PC-3 (cell line): Measurements from ENCODE around the gene ATF7IP. TPM values are rescaled to one million over a fixed set of nuclear protein-coding genes. Genes with fewer than 3 reads are reported as not detected.

Source experiments
- ATAC-seq: fragments of 200-7000 bp; cut with Tn5 transposase; 2 replicates; pipeline ENCODE4 v1.9.1; 2020; ENCODE audit warnings: mild to moderate bottlenecking, moderate library complexity
- BruUV-seq: library from RNA; stranded (reverse); fragments of 400-500 nt; replicated peaks from 2 replicates; lab custom pipeline; 2021; lab: Mats Ljungman, UMichigan
- CTCF ChIA-PET: fragments of 300-600 bp; sonication (Branson Sonifier 250); formaldehyde crosslinking; loops from one replicate; lab custom pipeline; 2022; ENCODE audit warnings: antibody characterized with exemption; lab: Charles Lee
- POLR2A ChIA-PET: fragments of 300-600 bp; sonication (Branson Sonifier 250); formaldehyde crosslinking; loops from one replicate; lab custom pipeline; 2022; ENCODE audit warnings: antibody characterized with exemption; ENCODE audit not compliant: unreplicated experiment; lab: Charles Lee
- DNase-seq: peaks from one replicate; pipeline ENCODE4 v3.0.0-alpha.2; 2015
- H2AFZ ChIP-seq: fragments of 300-600 bp; sonication (generic); 2 replicates; pipeline ENCODE4 v1.6.0; 2016; ENCODE audit warnings: antibody characterized with exemption, low read length
- H3F3A ChIP-seq: fragments of 300-600 bp; sonication (generic); one replicate; pipeline ENCODE4 v1.6.0; 2017; ENCODE audit warnings: antibody characterized with exemption, low read length, control low read depth, mild to moderate bottlenecking; ENCODE audit not compliant: unreplicated experiment
- H3K27ac ChIP-seq: fragments of 300-600 bp; sonication (generic); 2 replicates; pipeline ENCODE4 v1.5.1; 2016; ENCODE audit warnings: mild to moderate bottlenecking, low read length
- H3K27me3 ChIP-seq: fragments of 300-600 bp; sonication (generic); 2 replicates; pipeline ENCODE4 v1.6.1; 2016; ENCODE audit warnings: low read length, mixed read lengths
- H3K36me3 ChIP-seq: fragments of 300-600 bp; sonication (generic); 2 replicates; pipeline ENCODE4 v1.6.1; 2016; ENCODE audit warnings: low read depth, mixed run types, low read length, mixed read lengths
- H3K4me1 ChIP-seq: fragments of 300-600 bp; sonication (generic); 2 replicates; pipeline ENCODE4 v1.5.1; 2016; ENCODE audit warnings: low read length; ENCODE audit not compliant: insufficient read depth
- H3K4me2 ChIP-seq: fragments of 300-600 bp; sonication (generic); 2 replicates; pipeline ENCODE4 v1.6.0; 2016; ENCODE audit warnings: low read length
- H3K4me3 ChIP-seq: fragments of 300-600 bp; sonication (generic); 2 replicates; pipeline ENCODE4 v1.5.1; 2016; ENCODE audit warnings: mild to moderate bottlenecking, low read length, mixed read lengths
- H3K79me2 ChIP-seq: fragments of 300-600 bp; sonication (generic); 2 replicates; pipeline ENCODE4 v1.6.1; 2017; ENCODE audit warnings: low read length, mixed read lengths
- H3K9ac ChIP-seq: fragments of 300-600 bp; sonication (generic); 2 replicates; pipeline ENCODE4 v1.6.0; 2016; ENCODE audit warnings: mild to moderate bottlenecking, low read length
- H3K9me2 ChIP-seq: fragments of 300-600 bp; sonication (generic); replicated peaks from 2 replicates; pipeline ENCODE4 v1.6.1; 2016; ENCODE audit warnings: mixed run types, low read length, mixed read lengths
- H3K9me3 ChIP-seq: fragments of 300-600 bp; sonication (generic); 2 replicates; pipeline ENCODE4 v1.6.1; 2016; ENCODE audit warnings: low read length, mixed read lengths
- H4K20me1 ChIP-seq: fragments of 300-600 bp; sonication (generic); 2 replicates; pipeline ENCODE4 v1.6.1; 2016; ENCODE audit warnings: low read length, mixed read lengths
- EZH2 ChIP-seq: fragments of 300-600 bp; sonication (generic); IDR thresholded peaks from one replicate; pipeline ENCODE4 v1.6.1; 2017; ENCODE audit warnings: antibody characterized with exemption, mild to moderate bottlenecking, low read length; ENCODE audit not compliant: unreplicated experiment
- EZH2phosphoT487 ChIP-seq: fragments of 300-600 bp; sonication (generic); IDR thresholded peaks from 2 replicates; pipeline ENCODE4 v1.6.1; 2018; ENCODE audit warnings: mild to moderate bottlenecking, antibody characterized with exemption, low read length, borderline replicate concordance
- intact Hi-C: fragments of 100-400 bp; cut with micrococcal nuclease; formaldehyde crosslinking; loops from 2 replicates; pipeline ENCODE4 v1.9.0; 2023
- total RNA-seq: library from RNA; depleted of rRNA; stranded (reverse); fragments of >200 nt; gene quantifications from 2 replicates; pipeline ENCODE4 v1.2.3, GENCODE V29; 2014
- TF ChIP-seq, protein P1 (sequence below): fragments of 300-600 bp; sonication (generic); conservative IDR thresholded peaks from 2 replicates; pipeline ENCODE4 v1.5.1; 2017; ENCODE audit warnings: antibody characterized with exemption, low read depth, mild to moderate bottlenecking, low read length

The ATF7IP gene
- total RNA-seq, 1 experiment from 2014 or later = 12.5 TPM

GRCh38 chr12:14521822-14522221 is 156.3 kb downstream of the ATF7IP start:
- intact Hi-C loops = no loop called here
- Histone ChIP-seq H3K79me2 (no peaks in the 10 kb centered on the region), H3K4me2 (no peak overlapping the region), H4K20me1 (no peaks in the 10 kb centered on the region), H2AFZ (no peak overlapping the region), H3K27ac (no peak overlapping the region), H3K4me3 (no peak overlapping the region), H3F3A (no peaks in the 10 kb centered on the region), H3K9me2 (no peaks in the 10 kb centered on the region), H3K9ac (no peak overlapping the region), H3K9me3 (no peaks in the 10 kb centered on the region), H3K27me3 (no peaks in the 10 kb centered on the region), H3K4me1 (no peaks in the 10 kb centered on the region), H3K36me3 (no peaks in the 10 kb centered on the region)
- DNase-seq (no peak), ATAC-seq (no peak)
- BruUV-seq = no TSS peak
- POLR2A ChIA-PET = no interaction called here
- CTCF ChIA-PET = no interaction called here
- TF ChIP-seq EZH2 = no peak
- TF ChIP-seq EZH2phosphoT487 = no peak
- TF ChIP-seq, protein P1, sequence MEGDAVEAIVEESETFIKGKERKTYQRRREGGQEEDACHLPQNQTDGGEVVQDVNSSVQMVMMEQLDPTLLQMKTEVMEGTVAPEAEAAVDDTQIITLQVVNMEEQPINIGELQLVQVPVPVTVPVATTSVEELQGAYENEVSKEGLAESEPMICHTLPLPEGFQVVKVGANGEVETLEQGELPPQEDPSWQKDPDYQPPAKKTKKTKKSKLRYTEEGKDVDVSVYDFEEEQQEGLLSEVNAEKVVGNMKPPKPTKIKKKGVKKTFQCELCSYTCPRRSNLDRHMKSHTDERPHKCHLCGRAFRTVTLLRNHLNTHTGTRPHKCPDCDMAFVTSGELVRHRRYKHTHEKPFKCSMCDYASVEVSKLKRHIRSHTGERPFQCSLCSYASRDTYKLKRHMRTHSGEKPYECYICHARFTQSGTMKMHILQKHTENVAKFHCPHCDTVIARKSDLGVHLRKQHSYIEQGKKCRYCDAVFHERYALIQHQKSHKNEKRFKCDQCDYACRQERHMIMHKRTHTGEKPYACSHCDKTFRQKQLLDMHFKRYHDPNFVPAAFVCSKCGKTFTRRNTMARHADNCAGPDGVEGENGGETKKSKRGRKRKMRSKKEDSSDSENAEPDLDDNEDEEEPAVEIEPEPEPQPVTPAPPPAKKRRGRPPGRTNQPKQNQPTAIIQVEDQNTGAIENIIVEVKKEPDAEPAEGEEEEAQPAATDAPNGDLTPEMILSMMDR = no peak

DNA sequence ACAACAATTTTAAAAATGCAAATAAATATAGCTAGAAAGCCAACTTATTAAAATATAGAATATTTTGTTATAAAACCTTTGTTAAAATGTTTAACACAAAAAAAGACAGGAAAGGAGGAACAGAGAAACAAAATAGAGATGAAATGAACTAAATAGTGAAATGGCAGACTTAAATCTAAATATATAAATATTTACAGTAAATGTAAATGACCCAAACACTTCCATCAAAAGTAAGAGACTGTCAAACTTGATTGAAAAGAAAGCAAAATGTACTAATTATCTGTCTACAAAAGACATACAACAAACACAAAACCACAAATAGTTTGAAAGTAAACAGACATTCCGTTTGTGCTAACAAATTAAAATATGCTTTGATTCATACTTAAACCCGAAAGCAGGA is 160.5 kb downstream of the ATF7IP start:
- TF ChIP-seq, protein P1 = no peak
- Histone ChIP-seq H4K20me1 (no peaks in the 10 kb centered on the region), H3K4me1 (no peaks in the 10 kb centered on the region), H3K4me3 (no peak overlapping the region), H3K27me3 (no peaks in the 10 kb centered on the region), H3K36me3 (no peaks in the 10 kb centered on the region), H3K27ac (no peak overlapping the region), H3K79me2 (no peaks in the 10 kb centered on the region), H3K9me3 (no peaks in the 10 kb centered on the region), H3F3A (no peaks in the 10 kb centered on the region), H3K4me2 (no peak overlapping the region), H3K9ac (no peak overlapping the region), H2AFZ (no peak overlapping the region), H3K9me2 (no peaks in the 10 kb centered on the region)
- ChIA-PET POLR2A (no interaction called here), CTCF (no interaction called here)
- no TSS peak for BruUV-seq
- intact Hi-C loops = no loop called here
- no peak for DNase-seq
- no peak for ATAC-seq

- Histone ChIP-seq H4K20me1 (no peaks in the 10 kb centered on the region), H3K36me3 (no peaks in the 10 kb centered on the region), H3K79me2 (no peaks in the 10 kb centered on the region), H3K4me3 (no peak overlapping the region), H3K27ac (no peak overlapping the region), H3K9me3 (no peaks in the 10 kb centered on the region), H3K9me2 (no peaks in the 10 kb centered on the region), H3K4me1 (no peaks in the 10 kb centered on the region), H3K27me3 (no peaks in the 10 kb centered on the region), H3K4me2 (no peak overlapping the region), H3K9ac (no peak overlapping the region), H3F3A (no peaks in the 10 kb centered on the region), H2AFZ (no peak overlapping the region)
- DNase-seq (no peak), ATAC-seq (no peak)
- no TSS peak for BruUV-seq
- CTCF ChIA-PET = no interaction called here
- no peak for TF ChIP-seq EZH2phosphoT487
- TF ChIP-seq, protein P1 = no peak
- no peak for TF ChIP-seq EZH2
- POLR2A ChIA-PET = no interaction called here
- intact Hi-C loops = no loop called here
Measured at GRCh38 chr12:14532152-14532551, 166.7 kb downstream of the ATF7IP start.
